SU-DHL-6 (cell line): ENCODE results near the gene SRF.

ENCODE experiments used
- H2AFZ ChIP-seq: fragments of 200-600 bp; sonication (generic); 2 replicates; pipeline ENCODE4 v1.6.1; 2014; ENCODE audit warnings: low read depth, mild to moderate bottlenecking, moderate library complexity, mixed read lengths, antibody characterized with exemption, low read length; ENCODE audit not compliant: severe bottlenecking
- H3F3A ChIP-seq: fragments of 200-600 bp; shearing (Covaris generic); 2 replicates; pipeline ENCODE4 v1.6.0; 2016; ENCODE audit warnings: antibody characterized with exemption, mild to moderate bottlenecking; ENCODE audit not compliant: insufficient read depth
- H3K27ac ChIP-seq: fragments of 200-600 bp; sonication (generic); 2 replicates; pipeline ENCODE4 v1.5.1; 2016; ENCODE audit warnings: low read depth, mild to moderate bottlenecking, low read length, moderate library complexity, mixed read lengths
- H3K27me3 ChIP-seq: fragments of 200-600 bp; sonication (generic), shearing (Covaris generic); 2 replicates; pipeline ENCODE4 v1.6.0; 2014; ENCODE audit warnings: mild to moderate bottlenecking, low read length
- H3K36me3 ChIP-seq: fragments of 200-600 bp; sonication (generic); 2 replicates; pipeline ENCODE4 v1.6.1; 2014; ENCODE audit warnings: mild to moderate bottlenecking, low read length, mixed read lengths
- H3K4me2 ChIP-seq: fragments of 300-600, 200-600 bp; shearing (Covaris generic), sonication (generic); 2 replicates; pipeline ENCODE4 v1.6.0; 2014; ENCODE audit warnings: low read length, low read depth, mild to moderate bottlenecking; ENCODE audit not compliant: poor library complexity, severe bottlenecking
- H3K4me3 ChIP-seq: fragments of 200-600 bp; sonication (generic); 2 replicates; pipeline ENCODE4 v1.5.1; 2014; ENCODE audit warnings: antibody characterized with exemption, low read length, mild to moderate bottlenecking, mixed read lengths; ENCODE audit not compliant: insufficient read depth, poor library complexity, severe bottlenecking
- H3K79me2 ChIP-seq: fragments of 200-600 bp; sonication (generic); 2 replicates; pipeline ENCODE4 v1.6.1; 2014; ENCODE audit warnings: mild to moderate bottlenecking, low read length, moderate library complexity; ENCODE audit not compliant: insufficient read depth
- H3K9ac ChIP-seq: fragments of 200-600 bp; sonication (generic); 2 replicates; pipeline ENCODE4 v1.7.0; 2014; ENCODE audit warnings: mild to moderate bottlenecking, low read length
- H3K9me2 ChIP-seq: fragments of 200-600 bp; sonication (generic); replicated peaks from 2 replicates; pipeline ENCODE4 v1.6.1; 2014; ENCODE audit warnings: low read length; ENCODE audit not compliant: insufficient read depth
- H3K9me3 ChIP-seq: fragments of 200-600 bp; sonication (generic); 2 replicates; pipeline ENCODE4 v1.6.1; 2014; ENCODE audit warnings: low read length, mixed read lengths; ENCODE audit not compliant: insufficient read depth
- H4K20me1 ChIP-seq: fragments of 200-600 bp; sonication (generic); 2 replicates; pipeline ENCODE4 v1.6.1; 2014; ENCODE audit warnings: low read depth, mild to moderate bottlenecking, antibody characterized with exemption, low read length, moderate library complexity, mixed read lengths
- EZH2phosphoT487 ChIP-seq: fragments of 200-600 bp; sonication (generic), shearing (Covaris generic); conservative IDR thresholded peaks from 2 replicates; pipeline ENCODE4 v1.6.1; 2018; ENCODE audit warnings: mild to moderate bottlenecking, antibody characterized with exemption, low read length, moderate library complexity, mixed read lengths
- TF ChIP-seq, protein P1 (sequence below): fragments of 200-600 bp; sonication (generic); IDR thresholded peaks from one replicate; pipeline ENCODE4 v1.5.1; 2017; ENCODE audit warnings: antibody characterized with exemption, mild to moderate bottlenecking, low read length, moderate library complexity; ENCODE audit not compliant: insufficient read depth, poor library complexity, severe bottlenecking

Gene SRF

GRCh38 chr6:43180058-43180457 is 9.0 kb downstream of the SRF start:
- Histone ChIP-seq H2AFZ (no peak overlapping the region), H3K27ac (0 out of 2 replicates have a peak overlapping the region, but pooled peaks have one; percentile 63), H3K4me2 (no peak overlapping the region), H4K20me1 (peaks cover 1% of the 10 kb centered on the region; the same call in 1 of the 2 replicates), H3F3A (peaks cover 17% of the 10 kb centered on the region), H3K79me2 (peaks cover 20% of the 10 kb centered on the region), H3K4me3 (no peak overlapping the region), H3K27me3 (no peaks in the 10 kb centered on the region), H3K9me3 (no peaks in the 10 kb centered on the region), H3K36me3 (peaks cover 16% of the 10 kb centered on the region), H3K9ac (no peak overlapping the region), H3K9me2 (no peaks in the 10 kb centered on the region)
- TF ChIP-seq EZH2phosphoT487: no peak

DNA sequence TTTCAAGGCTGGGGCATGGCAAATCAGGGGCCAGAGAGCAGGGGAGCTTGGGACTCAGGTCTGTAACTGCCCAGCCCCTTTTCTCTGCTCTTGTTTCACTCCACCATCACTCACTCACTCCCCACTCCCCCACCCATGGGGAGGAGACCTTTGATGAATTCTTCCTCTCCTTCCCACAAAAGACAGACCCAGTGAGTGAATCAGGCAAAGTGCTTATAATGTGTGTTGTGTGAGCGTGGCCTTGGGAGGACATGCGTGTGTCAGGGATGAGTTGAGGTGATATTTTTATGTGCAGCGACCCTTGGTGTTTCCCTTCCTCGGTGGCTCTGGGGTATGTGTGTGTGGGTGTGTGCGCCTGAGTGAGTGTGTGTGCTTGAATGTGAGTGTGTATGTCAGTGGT is 9.9 kb downstream of the SRF start:
- TF ChIP-seq, protein P1, sequence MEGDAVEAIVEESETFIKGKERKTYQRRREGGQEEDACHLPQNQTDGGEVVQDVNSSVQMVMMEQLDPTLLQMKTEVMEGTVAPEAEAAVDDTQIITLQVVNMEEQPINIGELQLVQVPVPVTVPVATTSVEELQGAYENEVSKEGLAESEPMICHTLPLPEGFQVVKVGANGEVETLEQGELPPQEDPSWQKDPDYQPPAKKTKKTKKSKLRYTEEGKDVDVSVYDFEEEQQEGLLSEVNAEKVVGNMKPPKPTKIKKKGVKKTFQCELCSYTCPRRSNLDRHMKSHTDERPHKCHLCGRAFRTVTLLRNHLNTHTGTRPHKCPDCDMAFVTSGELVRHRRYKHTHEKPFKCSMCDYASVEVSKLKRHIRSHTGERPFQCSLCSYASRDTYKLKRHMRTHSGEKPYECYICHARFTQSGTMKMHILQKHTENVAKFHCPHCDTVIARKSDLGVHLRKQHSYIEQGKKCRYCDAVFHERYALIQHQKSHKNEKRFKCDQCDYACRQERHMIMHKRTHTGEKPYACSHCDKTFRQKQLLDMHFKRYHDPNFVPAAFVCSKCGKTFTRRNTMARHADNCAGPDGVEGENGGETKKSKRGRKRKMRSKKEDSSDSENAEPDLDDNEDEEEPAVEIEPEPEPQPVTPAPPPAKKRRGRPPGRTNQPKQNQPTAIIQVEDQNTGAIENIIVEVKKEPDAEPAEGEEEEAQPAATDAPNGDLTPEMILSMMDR: no peak
- no peak for TF ChIP-seq EZH2phosphoT487
- Histone ChIP-seq H3F3A (peaks cover 16% of the 10 kb centered on the region), H4K20me1 (no peaks in the 10 kb centered on the region), H3K79me2 (peaks cover 12% of the 10 kb centered on the region), H3K27ac (peak overlapping the region; percentile 63), H3K9me3 (no peaks in the 10 kb centered on the region), H3K36me3 (0 out of 2 replicates have a peak, but pooled peaks cover 10% of the 10 kb centered on the region), H3K9ac (peak overlapping the region; percentile 68; the same call in 1 of the 2 replicates), H3K4me2 (peak overlapping the region; percentile 69), H3K4me3 (no peak overlapping the region), H3K9me2 (no peaks in the 10 kb centered on the region), H3K27me3 (no peaks in the 10 kb centered on the region), H2AFZ (no peak overlapping the region)

- Histone ChIP-seq H4K20me1 (no peaks in the 10 kb centered on the region), H3K27ac (peak overlapping the region; percentile 63), H3K9me3 (no peaks in the 10 kb centered on the region), H3K36me3 (0 out of 2 replicates have a peak, but pooled peaks cover 10% of the 10 kb centered on the region), H3K9me2 (no peaks in the 10 kb centered on the region), H2AFZ (peak overlapping the region; percentile 62), H3F3A (peaks cover 16% of the 10 kb centered on the region), H3K79me2 (peaks cover 12% of the 10 kb centered on the region), H3K4me3 (peak overlapping the region; percentile 68), H3K27me3 (no peaks in the 10 kb centered on the region), H3K4me2 (peak overlapping the region; percentile 69), H3K9ac (peak overlapping the region; percentile 68)
- no peak for TF ChIP-seq EZH2phosphoT487
- TF ChIP-seq, protein P1: no peak
Observed at GRCh38 chr6:43181621-43181941, 10.5 kb downstream of the SRF start.

- peaks cover 16% of the 10 kb centered on the region for H3F3A ChIP-seq
- H3K4me3 ChIP-seq: peak within 1 kb of the TSS; percentile 68
- no peak for TF ChIP-seq EZH2phosphoT487
- TF ChIP-seq, protein P1: no peak
- H4K20me1 ChIP-seq: no peaks in the 10 kb centered on the region
- H3K36me3 ChIP-seq: 0 out of 2 replicates have a peak, but pooled peaks cover 6% of the 10 kb centered on the region
- H2AFZ ChIP-seq: peak within 1 kb of the TSS; percentile 62
- no peaks in the 10 kb centered on the region for H3K9me2 ChIP-seq
- peak within 1 kb of the TSS; percentile 63 for H3K27ac ChIP-seq
- peak within 1 kb of the TSS; percentile 69 for H3K4me2 ChIP-seq
- peak within 1 kb of the TSS; percentile 68 for H3K9ac ChIP-seq
- H3K9me3 ChIP-seq: no peaks in the 10 kb centered on the region
- H3K27me3 ChIP-seq: no peaks in the 10 kb centered on the region
- H3K79me2 ChIP-seq: peaks cover 12% of the 10 kb centered on the region
Observed at GRCh38 chr6:43181942-43182860, 11.1 kb downstream of the SRF start, which contains the start of gene CUL9. CUL9 (plus strand) TSS chr6:43182196; CDS start chr6:43184311, 2,115 bp downstream.
